SK-N-SH treated with all-trans-retinoic acid at 6 μM for 48 hours (cell line): ENCODE measurements around the gene SRGAP1.

Experiments
- OSR1 ChIP-seq: fragments of 250-450 bp; sonication (Bioruptor Pico); IDR thresholded peaks from 2 replicates; pipeline ENCODE4 v1.8.0; 2022; ENCODE audit warnings: moderate library complexity, mild to moderate bottlenecking, inconsistent platforms
- PATZ1 ChIP-seq: fragments of 250-450 bp; sonication (Bioruptor Pico); IDR thresholded peaks from 2 replicates; pipeline ENCODE4 v1.8.0; 2020; ENCODE audit warnings: mild to moderate bottlenecking, moderate library complexity, borderline replicate concordance
- ZFP3 ChIP-seq: fragments of 250-450 bp; sonication (Bioruptor Pico); IDR thresholded peaks from 2 replicates; pipeline ENCODE4 v1.5.0; 2020; ENCODE audit warnings: mild to moderate bottlenecking, moderate library complexity

- TF ChIP-seq ZFP3 (CRISPR knock-in tag), result no peak
- no peak for TF ChIP-seq OSR1
- TF ChIP-seq PATZ1 (CRISPR knock-in tag), result no peak
Observed at GRCh38 chr12:63815482-63815852, 29.0 kb upstream of the SRGAP1 start.
